ENCODE data around the gene MRAP. TPM values are rescaled to one million over a fixed set of nuclear protein-coding genes. Genes with fewer than 3 reads are reported as not detected.

Gene MRAP
- total RNA-seq, 2 experiments from 2014 or later = not detected

DNA sequence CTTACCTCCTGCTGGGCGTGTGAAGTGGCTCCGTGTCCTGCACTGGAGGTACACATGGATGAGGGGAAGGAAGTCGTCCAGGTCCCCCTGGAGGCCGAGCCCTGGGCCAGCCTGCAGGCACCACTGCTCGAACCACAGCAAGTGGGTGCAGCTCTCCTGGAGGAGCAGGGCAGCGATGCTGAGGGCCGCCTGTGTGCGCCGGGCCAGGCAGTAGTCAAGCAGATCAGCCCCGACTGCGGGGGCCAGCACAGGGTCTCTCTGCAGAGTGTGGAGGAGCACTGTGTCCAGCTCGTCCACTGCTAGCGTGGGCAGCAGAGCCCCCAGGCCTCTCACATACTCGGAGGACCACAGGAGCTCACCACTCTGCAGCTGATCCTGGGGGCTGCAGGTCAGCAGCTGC, 48.3 kb downstream of the MRAP start:
- Mint-ChIP-seq H3K27me3 (no peaks in the 10 kb centered on the region), H3K9me3 (peaks cover 12% of the 10 kb centered on the region), H3K27ac (no peak overlapping the region), H3K36me3 (peaks cover 78% of the 10 kb centered on the region), H3K4me1 (ENCODE audit: low read depth) (no peaks in the 10 kb centered on the region), H3K4me3 (no peak overlapping the region)
- POLR2A ChIA-PET = no interaction called here
- CTCF ChIA-PET = no interaction called here
- DNase-seq = no peak
- intact Hi-C loops (cut with micrococcal nuclease) = no loop called here

GRCh38 chr21:32347351-32347750, 48.7 kb downstream of the MRAP start:
- intact Hi-C loops (cut with micrococcal nuclease) = no loop called here
- H3K9me3 Mint-ChIP-seq = peaks cover 12% of the 10 kb centered on the region
- DNase-seq = no peak
- H3K27me3 Mint-ChIP-seq = no peaks in the 10 kb centered on the region
- no peaks in the 10 kb centered on the region for H3K4me1 Mint-ChIP-seq (ENCODE audit: low read depth)
- ChIA-PET CTCF (no interaction called here), POLR2A (no interaction called here)
- no peak overlapping the region for H3K27ac Mint-ChIP-seq
- H3K36me3 Mint-ChIP-seq = peaks cover 81% of the 10 kb centered on the region
- H3K4me3 Mint-ChIP-seq = no peak overlapping the region

DNA sequence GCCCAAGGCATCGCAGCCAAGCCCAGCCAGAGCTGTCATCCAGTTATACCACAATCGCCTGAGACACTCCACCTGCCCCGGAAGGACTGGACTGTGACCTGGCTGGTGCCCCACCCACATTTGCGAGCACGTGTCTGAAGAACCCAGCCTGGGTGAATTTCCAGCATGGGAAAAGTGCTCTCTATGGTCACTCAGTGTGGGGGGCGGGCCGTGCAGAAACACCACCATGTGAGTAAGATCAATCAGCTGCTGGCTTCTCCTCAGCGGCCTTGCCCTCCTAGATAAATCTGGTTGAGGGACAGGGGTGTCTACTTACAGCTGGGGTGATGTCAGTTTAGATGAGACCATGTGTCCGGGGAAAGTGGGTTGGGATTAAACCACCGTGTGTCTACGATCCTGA, 49.3 kb downstream of the MRAP start:
- intact Hi-C loops (cut with micrococcal nuclease) = no loop called here
- ChIA-PET CTCF (no interaction called here), POLR2A (no interaction called here)
- no peak for DNase-seq
- Mint-ChIP-seq H3K4me1 (ENCODE audit: low read depth) (no peaks in the 10 kb centered on the region), H3K36me3 (peaks cover 78% of the 10 kb centered on the region), H3K27me3 (no peaks in the 10 kb centered on the region), H3K27ac (no peak overlapping the region), H3K9me3 (peaks cover 12% of the 10 kb centered on the region), H3K4me3 (no peak overlapping the region)

GRCh38 chr21:32348604-32349332, 50.1 kb downstream of the MRAP start:
- CTCF ChIA-PET = no interaction called here

DNA sequence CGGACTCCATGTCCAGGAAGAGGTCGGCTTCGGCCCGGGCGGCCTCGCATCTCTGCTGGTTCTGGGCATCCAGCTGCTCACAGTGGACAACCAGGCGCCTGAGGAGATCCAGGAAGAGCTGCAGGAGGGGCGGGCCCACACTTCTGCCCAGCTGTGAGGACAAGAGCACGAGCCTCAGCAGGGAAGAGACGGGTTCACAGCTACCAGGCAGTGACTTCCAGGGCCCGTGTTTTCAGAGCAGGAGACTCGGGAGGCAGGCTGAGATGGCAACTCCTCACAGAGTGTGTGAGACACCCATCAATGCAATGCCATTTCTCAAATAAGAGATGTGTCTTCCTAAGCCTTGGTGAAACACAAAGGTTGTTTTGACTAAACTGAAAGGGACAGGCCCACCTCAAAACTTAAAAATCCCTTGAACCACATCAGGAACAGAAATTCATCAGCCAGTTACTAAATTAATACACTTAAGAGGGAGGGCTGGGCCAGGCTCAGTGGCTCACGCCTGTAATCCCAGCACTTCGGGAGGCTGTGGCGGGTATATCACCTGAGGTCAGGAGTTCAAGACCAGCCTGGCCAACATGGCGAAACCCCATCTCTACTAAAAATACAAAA, 50.8 kb downstream of the MRAP start:
- ChIA-PET CTCF (no interaction called here), POLR2A (no interaction called here)
- H3K4me1 Mint-ChIP-seq (ENCODE audit: low read depth) = no peaks in the 10 kb centered on the region
- no peak overlapping the region for H3K27ac Mint-ChIP-seq
- peak; percentile 15 for DNase-seq
- peaks cover 76% of the 10 kb centered on the region for H3K36me3 Mint-ChIP-seq
- intact Hi-C loops (cut with micrococcal nuclease) = no loop called here
- H3K9me3 Mint-ChIP-seq = peaks cover 9% of the 10 kb centered on the region
- no peaks in the 10 kb centered on the region for H3K27me3 Mint-ChIP-seq
- no peak overlapping the region for H3K4me3 Mint-ChIP-seq

More at GRCh38 chr21:32348604-32349332, 50.1 kb downstream of the MRAP start:
- H3K36me3 Mint-ChIP-seq = peaks cover 76% of the 10 kb centered on the region
- DNase-seq = no peak
- H3K27ac Mint-ChIP-seq = no peak overlapping the region
- H3K4me3 Mint-ChIP-seq = no peak overlapping the region
- H3K27me3 Mint-ChIP-seq = no peaks in the 10 kb centered on the region
- no peaks in the 10 kb centered on the region for H3K4me1 Mint-ChIP-seq (ENCODE audit: low read depth)
- POLR2A ChIA-PET = no interaction called here
- peaks cover 12% of the 10 kb centered on the region for H3K9me3 Mint-ChIP-seq
- intact Hi-C loops (cut with micrococcal nuclease) = no loop called here

- Mint-ChIP-seq H3K9me3 (no peaks in the 10 kb centered on the region), H3K4me1 (ENCODE audit: low read depth) (no peaks in the 10 kb centered on the region), H3K27me3 (no peaks in the 10 kb centered on the region), H3K27ac (no peak overlapping the region), H3K36me3 (peaks cover 76% of the 10 kb centered on the region), H3K4me3 (no peak overlapping the region)
- CTCF ChIA-PET = no interaction called here
- intact Hi-C loops (cut with micrococcal nuclease) = no loop called here
- POLR2A ChIA-PET = no interaction called here
- DNase-seq = no peak
Measured at GRCh38 chr21:32350211-32350980, 51.7 kb downstream of the MRAP start.

DNA sequence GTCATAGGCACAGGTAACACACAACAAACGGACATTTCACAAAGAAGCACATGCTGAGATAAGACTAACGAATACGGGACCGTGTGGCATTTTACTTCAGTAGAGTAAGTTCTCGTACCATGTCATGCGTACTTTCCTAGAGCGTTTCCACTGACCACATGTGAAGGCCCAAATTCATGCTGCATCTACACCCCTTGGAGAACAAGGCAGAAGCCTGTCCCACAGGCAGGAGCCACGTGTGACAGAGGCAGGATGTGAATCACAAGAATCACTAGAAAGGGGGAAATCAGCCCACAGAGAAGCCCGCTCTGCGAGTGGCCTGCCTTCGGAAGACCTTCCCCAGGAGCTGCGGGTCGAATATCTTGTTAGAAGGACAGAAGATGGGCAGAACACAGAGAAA, 52.3 kb downstream of the MRAP start:
- no peak for DNase-seq
- H3K4me1 Mint-ChIP-seq (ENCODE audit: low read depth) = no peaks in the 10 kb centered on the region
- ChIA-PET CTCF (no interaction called here), POLR2A (no interaction called here)
- no peak overlapping the region for H3K27ac Mint-ChIP-seq
- intact Hi-C loops (cut with micrococcal nuclease) = no loop called here
- peaks cover 73% of the 10 kb centered on the region for H3K36me3 Mint-ChIP-seq
- no peaks in the 10 kb centered on the region for H3K9me3 Mint-ChIP-seq
- H3K4me3 Mint-ChIP-seq = no peak overlapping the region
- H3K27me3 Mint-ChIP-seq = no peaks in the 10 kb centered on the region

DNA sequence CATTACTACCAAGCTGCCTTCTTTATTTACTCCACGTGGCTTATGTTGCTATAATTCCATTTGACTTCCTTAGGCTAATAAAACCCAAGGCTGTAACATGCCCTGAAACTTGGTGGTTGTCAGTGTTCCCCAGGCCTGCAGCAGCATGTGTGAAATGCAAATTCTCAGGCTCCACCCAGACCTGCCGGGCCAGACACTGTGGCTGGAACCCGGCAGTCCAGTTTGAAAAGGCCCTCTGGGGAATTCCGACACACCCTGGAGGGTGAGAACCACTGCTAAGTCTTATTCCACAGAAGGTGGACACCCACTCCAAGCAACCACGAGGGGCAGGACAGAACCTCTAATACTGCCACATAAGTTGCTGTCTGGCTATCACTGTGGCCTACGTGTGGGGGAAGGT, 52.8 kb downstream of the MRAP start:
- no peak overlapping the region for H3K4me3 Mint-ChIP-seq
- intact Hi-C loops (cut with micrococcal nuclease) = no loop called here
- no peaks in the 10 kb centered on the region for H3K9me3 Mint-ChIP-seq
- no peaks in the 10 kb centered on the region for H3K4me1 Mint-ChIP-seq (ENCODE audit: low read depth)
- peaks cover 72% of the 10 kb centered on the region for H3K36me3 Mint-ChIP-seq
- ChIA-PET CTCF (no interaction called here), POLR2A (no interaction called here)
- no peaks in the 10 kb centered on the region for H3K27me3 Mint-ChIP-seq
- H3K27ac Mint-ChIP-seq = no peak overlapping the region
- DNase-seq = no peak

DNA sequence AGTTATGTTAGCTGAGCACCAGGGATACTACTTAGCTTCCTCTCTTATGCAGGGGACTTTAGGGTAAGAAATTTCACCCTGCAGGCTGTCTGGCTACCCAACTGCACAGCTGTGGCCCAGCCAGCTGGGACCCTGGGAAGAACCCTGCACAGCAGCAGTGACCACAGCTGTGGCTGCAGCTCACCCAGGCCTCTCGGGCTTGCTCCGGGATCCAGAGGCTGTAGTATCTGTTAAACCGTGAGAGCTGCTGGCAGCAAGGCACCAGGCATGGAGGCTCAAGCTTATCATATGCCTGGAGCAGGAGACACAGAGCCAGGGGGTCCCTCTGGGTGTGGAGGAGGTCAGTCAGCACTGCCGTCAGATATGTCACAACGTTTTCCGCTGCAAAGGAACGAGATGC, 53.9 kb downstream of the MRAP start:
- Mint-ChIP-seq H3K4me3 (no peak overlapping the region), H3K9me3 (no peaks in the 10 kb centered on the region), H3K27me3 (no peaks in the 10 kb centered on the region), H3K36me3 (peaks cover 68% of the 10 kb centered on the region), H3K4me1 (ENCODE audit: low read depth) (no peaks in the 10 kb centered on the region), H3K27ac (no peak overlapping the region)
- ChIA-PET CTCF (no interaction called here), POLR2A (no interaction called here)
- intact Hi-C loops (cut with micrococcal nuclease) = no loop called here
- no peak for DNase-seq

- ChIA-PET POLR2A (no interaction called here), CTCF (no interaction called here)
- Mint-ChIP-seq H3K4me1 (ENCODE audit: low read depth) (no peaks in the 10 kb centered on the region), H3K36me3 (peaks cover 62% of the 10 kb centered on the region), H3K9me3 (no peaks in the 10 kb centered on the region), H3K4me3 (no peak overlapping the region), H3K27ac (no peak overlapping the region), H3K27me3 (no peaks in the 10 kb centered on the region)
- no peak for DNase-seq
- intact Hi-C loops (cut with micrococcal nuclease) = no loop called here
Measured at GRCh38 chr21:32353002-32353711, 54.5 kb downstream of the MRAP start.

DNA sequence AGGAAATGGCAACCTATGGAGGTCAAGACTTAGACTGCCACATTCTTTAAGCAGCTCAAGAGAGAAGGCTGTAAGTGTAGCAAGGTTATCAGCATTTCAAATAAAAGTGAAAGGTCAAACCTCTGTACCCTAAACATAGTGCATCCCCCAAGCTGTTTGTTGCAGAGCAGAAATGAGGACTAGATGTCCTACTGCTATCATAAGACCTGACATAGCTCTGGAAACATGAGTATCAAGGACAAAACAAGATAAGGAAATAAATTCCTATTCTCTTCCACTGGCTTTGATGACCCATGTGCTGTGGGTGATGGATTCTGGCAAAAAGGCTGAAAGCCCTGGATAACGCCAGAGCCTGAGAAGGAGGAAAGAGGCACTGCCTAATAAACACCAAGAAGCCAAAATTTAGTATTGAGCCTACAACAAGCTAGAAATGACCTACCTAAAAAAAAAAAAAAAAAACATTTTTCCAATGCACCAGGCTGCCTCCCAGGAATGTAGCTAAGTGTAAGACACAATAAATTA, 58.3 kb downstream of the MRAP start:
- intact Hi-C loops (cut with micrococcal nuclease) = no loop called here
- H3K4me1 Mint-ChIP-seq (ENCODE audit: low read depth) = no peaks in the 10 kb centered on the region
- ChIA-PET POLR2A (interaction anchor here (0.7 kb wide), 1 partner anchor 164 kb away, joined by 5 read pairs; no protein-coding TSS in a partner anchor), CTCF (no interaction called here)
- DNase-seq = no peak
- no peak overlapping the region for H3K27ac Mint-ChIP-seq
- no peak overlapping the region for H3K4me3 Mint-ChIP-seq
- H3K27me3 Mint-ChIP-seq = no peaks in the 10 kb centered on the region
- peaks cover 70% of the 10 kb centered on the region for H3K36me3 Mint-ChIP-seq
- H3K9me3 Mint-ChIP-seq = no peaks in the 10 kb centered on the region

GRCh38 chr21:32359719-32360260, 61.1 kb downstream of the MRAP start:
- H3K27me3 Mint-ChIP-seq = no peaks in the 10 kb centered on the region
- H3K36me3 Mint-ChIP-seq = peaks cover 62% of the 10 kb centered on the region
- H3K9me3 Mint-ChIP-seq = no peaks in the 10 kb centered on the region
- no peak overlapping the region for H3K27ac Mint-ChIP-seq
- no peak for DNase-seq
- ChIA-PET POLR2A (no interaction called here), CTCF (interaction anchor here (0.9 kb wide), 1 partner anchor 241 kb away, joined by 4 read pairs; no protein-coding TSS in a partner anchor)
- no peak overlapping the region for H3K4me3 Mint-ChIP-seq
- no peaks in the 10 kb centered on the region for H3K4me1 Mint-ChIP-seq (ENCODE audit: low read depth)
- intact Hi-C loops (cut with micrococcal nuclease) = no loop called here

Measured in activated CD4-positive, alpha-beta memory T cell treated with anti-CD3 and anti-CD28 coated beads for 36 hours (primary cell).